ENCODE measurements around the gene INPP5K.

GRCh38 chr17:1447052-1447451, 69.4 kb downstream of the INPP5K start:
- TF ChIP-seq CTCF (IDR thresholded peaks at IDR 0.05 in 4 of 5, conservative IDR thresholded peaks at IDR 0.05 in 1 of 5) (no peak), POLR2A (IDR thresholded peaks at IDR 0.05) (no peak)
